Activated T-cell treated with anti-CD3 and anti-CD28 coated beads, Interleukin-2, amount 50 U/mL, for 48 hours (primary cell): ENCODE data around the gene ZNF195.
"Not testable (repeated sequence)": the region's sequence is repeated elsewhere in the genome, so short reads cannot be mapped to it uniquely, and the experiment has no call there.

Experiments used
- DNase-seq, 2 experiments: peaks; one replicate each; pipeline ENCODE4 v3.0.0-alpha.2; 2020

The ZNF195 gene

DNA sequence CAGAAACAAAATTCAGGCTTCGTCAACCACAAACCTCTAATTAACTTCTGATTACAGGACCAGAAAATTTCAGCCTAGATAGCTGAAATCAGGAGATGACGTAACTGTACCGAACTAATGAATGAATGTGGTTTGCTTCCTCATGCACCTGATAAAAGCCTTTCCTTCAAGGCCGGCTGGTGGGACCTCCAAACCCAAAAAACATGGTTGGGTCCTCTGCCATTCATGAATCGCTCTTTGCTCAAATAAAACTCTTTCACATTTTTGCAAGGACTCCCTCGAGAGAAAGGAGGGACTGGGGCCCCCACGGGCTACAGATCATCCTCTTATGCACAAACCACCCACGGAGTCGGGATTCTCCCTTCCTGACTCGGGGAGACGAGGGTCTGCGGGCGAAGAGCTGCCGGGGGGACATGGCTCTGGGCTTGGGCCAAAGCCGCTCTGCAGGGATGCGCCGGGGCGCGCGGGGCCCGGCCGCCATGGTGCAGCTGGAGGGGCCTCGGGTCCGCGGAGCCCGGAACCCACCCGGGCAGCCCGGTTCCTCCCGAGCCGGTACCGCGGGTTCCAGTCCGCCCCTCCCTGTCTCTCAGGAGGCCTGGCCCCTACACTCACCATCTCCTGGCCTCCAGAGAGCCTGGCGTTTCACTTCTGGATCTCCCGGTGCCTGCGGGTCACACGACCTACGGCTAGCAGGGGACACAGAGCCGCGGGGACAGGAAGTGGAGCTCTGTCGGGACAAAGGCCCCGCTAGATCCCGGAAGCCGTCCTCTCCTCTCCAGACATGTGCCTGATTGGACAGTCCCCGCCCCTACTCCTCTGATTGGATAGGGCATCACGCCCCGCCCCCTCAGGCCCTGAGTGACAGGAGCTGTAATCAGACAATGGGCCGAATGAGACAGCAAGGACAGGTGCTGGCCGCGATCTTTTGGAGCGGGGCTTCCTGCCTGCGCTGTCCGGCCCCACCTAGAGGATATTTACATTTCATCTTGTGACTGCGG lies at the start of gene ZNF195:
Gene ZNF195, minus strand, starts transcription at position 721 of the 998 bp plus-strand sequence. Its CDS starts 106 bp downstream, at position 615.
- DNase-seq, result peak; percentile 99 to 100

DNA sequence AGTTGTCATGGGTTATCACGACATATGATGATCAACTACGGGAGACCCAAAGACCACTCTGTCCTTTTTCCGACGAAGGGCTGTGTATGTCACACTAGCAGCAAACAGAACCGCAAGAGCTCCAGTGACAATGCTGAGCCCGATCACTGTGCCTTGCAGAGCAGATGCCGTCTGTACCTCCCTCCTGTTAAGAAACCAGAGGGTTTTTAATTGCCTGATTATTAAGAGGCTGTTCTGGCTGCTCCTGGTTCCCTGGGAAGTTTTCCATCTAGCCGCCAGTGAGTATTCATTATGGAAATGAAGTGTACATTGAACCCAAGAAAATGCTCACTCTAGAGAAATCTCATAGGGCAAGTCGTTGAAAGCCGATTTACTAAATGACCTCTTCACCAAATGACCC lies 49.1 kb upstream of the ZNF195 start:
- DNase-seq, result not testable (repeated sequence)

DNA sequence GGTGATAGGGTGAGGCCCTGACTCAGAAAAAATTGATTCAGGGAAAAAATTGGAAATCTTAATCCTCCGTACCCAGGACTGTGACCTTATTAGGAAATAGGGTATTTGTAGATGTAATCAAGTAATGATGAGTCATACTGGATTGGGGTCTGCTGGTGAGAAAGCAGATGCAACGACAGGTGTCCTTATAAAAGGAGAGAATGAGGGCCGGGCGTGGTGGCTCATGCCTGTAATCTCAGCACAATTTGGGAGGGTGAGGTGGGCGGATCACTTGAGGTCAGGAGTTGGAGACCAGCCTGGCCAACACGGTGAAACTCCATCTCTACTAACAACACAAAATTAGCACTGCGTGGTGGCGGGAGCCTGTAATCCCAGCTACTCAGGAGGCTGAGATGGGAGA lies 47.6 kb upstream of the ZNF195 start:
- DNase-seq, result not testable (repeated sequence)

DNA sequence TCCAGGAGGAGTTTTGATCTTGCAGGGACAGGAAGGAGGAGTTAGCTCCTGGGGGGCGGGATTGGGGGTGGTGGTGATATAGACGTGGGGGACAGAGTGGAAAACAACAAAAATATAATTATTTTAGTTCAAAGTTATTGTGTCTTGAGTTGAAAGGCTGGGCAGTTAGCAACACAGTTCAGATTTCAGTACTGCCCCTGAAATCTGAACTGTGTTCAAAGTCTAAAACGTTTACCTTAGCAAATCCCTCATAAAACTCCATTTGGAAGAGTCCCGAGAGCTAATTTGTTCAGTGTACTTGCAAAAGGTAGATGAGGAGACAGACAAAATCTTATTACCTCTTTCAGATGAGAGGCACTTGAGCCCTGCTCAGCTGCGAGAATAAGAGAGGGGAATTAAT lies 45.0 kb upstream of the ZNF195 start:
- not testable (repeated sequence) for DNase-seq

DNA sequence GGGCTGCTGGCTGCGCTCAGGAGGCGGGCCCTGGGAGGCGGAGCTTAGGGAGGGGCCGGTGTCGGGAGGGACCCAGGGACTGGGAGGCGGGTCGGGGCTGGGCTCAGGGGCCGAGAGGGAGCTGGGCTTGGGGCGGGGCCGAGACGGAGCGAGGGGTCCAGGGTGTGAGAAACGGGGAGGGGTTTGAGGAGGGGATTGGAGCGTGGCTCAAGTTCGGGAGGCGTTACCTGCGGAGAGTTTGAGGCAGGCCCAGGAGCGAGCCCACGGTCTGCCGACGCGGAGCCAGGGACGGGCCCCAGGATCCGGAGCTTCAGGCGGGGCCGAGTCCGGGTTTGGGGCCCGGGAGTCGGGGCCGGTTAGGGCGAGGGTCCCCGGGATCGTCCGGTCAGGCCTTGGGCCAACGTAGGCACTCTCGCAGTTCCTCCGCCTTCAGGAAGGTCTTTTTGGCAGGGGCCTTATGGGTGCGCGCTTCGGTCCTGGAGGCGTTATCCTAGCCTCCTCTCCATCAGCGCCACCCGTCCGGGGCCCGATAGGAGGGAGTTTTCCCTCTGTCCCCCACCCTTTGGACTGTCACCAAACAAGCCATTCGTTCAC lies 44.3 kb upstream of the ZNF195 start:
- DNase-seq, result not testable (repeated sequence)

DNA sequence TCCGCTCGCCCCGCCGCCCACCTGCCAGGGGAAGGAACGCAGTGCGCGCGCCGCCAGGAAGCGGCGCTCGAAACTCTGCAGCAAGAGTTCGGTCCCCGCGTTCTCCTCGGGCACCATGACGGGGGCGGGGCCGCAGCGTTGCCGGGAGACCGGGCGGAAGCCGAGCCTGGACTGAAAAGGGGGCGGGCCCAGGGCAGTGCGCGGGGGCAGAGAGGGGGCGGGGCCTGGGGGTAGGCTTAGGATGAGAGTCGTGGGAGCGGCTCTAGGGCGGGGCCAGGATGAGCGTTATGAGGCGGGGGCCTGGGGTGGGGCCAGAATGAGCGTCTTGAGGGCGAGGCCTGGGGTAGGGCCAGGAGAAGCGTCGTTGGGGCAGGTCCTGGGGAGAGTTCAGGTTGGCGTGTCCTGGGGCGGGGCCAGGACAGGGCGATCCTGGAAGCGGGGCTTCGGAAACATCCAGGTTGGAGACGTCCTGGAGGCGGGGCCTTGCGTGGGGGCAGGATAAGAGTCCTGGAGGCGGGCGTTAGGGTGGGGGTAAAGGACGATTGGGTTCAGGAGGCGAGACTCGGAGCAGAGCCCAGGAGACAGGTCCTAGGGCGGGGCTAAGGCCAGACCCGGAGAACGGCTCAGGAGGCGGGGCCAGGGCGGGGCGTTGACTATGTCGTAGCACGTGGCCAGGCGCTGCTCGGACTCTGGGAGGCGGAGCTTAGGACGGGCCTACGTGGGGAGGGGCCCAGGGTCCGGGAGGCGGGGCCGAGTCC lies 43.6 kb upstream of the ZNF195 start:
- peak; percentile 99 for DNase-seq

DNA sequence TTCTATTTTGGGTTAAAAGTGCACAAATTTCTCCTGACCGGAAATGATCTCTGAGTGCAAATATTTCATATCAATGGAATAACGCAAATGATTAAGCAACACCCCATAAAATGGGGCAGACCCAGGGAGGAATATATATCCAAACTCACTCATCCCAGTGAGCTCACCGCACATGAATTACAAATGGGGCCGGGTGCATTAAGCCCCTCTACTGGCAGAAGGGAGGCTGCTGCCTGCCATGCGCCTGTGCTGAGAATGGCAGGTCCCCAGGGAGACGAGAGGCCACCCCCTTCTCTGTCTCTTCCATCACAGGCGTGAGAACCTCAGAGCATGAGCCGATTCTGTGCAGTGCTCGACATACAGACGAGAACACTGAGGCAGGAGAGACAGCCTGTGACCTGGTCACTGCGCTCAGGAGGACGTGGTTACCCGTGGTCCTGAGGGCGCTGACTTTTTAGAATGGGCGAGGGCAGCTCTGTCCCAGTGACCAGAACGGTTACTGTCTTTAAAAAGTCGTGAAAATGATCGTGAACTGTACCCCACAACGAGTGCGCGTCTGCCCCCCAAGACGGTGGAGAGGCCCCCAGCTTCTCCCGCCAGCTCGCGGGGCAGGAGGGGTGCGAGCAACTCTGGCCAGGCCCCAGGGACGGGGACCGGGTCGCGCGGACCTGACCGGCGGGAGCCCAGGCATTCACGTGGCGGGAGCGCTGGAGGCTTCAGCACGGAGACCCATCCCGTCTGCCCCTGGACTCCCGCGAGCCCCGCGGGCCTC lies 42.8 kb upstream of the ZNF195 start:
- peak in 1 of 2 experiments; percentile 46 for DNase-seq

DNA sequence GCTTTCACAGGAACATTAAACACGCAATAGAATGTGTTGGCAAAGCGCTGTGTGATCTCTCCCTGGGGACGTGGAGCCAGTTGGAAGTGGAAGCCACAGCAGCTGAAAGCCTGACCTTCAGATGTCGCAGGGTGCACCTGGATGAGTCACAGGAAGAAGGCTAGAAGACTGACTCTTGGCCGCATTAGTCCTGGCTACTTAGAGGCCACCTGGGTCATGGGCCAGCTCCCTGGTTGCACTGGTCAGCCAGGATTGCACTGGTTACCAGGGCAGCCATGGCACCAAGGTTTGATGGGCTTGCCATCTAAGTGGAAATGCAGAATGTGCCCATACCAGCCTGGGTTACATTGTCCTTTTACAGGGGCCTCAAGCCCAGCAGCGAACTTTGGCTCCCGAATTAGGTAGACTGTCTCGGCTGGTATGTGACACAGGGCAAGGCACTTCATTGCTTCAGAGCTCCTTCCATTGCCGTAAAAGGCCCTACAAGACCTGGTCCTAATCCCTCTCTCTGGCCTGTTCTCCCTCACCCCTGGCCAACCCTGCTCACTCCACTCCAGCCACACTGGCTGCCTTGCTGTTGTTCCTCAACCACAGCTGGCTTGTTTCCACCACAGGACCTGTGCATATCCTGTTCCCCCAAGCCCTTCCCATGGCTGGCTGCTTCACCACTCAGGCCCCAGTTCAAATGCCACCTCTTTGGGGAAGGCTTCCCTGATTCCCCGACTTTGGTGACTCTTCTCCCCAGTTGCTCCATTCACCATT lies 41.5 kb upstream of the ZNF195 start:
- DNase-seq, result not testable (repeated sequence)

DNA sequence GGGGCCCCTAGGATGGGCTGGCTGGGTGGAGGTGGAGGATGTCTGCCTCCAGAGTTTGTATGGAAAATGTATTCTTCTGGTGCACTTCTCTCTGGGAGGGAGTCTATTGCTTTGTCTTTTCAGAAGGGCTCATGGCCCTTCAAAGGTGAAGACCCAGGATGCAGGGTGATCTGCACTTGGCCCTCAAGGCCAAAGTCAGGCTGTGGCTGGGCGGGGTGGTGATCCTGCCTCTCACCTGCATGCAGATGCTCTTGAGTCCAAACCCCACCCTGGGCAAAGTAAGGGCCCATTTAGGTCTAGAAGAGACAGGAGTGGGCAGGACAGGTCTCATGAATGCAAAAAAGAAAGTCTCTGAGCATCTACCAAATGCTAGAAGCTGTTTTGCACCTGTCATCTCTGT lies 40.5 kb upstream of the ZNF195 start:
- not testable (repeated sequence) for DNase-seq

DNA sequence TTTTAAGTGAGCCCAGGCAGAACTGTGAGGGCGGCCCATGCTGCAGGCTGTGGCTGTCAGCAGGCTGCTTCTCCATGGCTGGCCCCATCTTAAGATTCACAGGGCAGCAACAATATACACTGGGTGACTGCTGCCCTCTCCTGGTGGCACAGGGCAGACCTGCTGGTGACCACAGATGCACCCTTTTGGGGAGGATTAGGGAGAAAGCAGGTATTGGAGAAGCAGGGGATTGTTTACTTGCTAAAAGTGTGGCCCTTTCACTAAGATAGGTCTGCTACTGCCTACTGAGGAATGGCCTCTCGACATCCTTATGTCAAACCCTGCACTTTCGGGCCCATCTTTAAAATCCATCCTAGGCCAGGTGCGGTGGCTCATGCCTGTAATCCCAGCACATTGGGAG lies 38.1 kb upstream of the ZNF195 start:
- DNase-seq, result peak; percentile 71 to 74

DNA sequence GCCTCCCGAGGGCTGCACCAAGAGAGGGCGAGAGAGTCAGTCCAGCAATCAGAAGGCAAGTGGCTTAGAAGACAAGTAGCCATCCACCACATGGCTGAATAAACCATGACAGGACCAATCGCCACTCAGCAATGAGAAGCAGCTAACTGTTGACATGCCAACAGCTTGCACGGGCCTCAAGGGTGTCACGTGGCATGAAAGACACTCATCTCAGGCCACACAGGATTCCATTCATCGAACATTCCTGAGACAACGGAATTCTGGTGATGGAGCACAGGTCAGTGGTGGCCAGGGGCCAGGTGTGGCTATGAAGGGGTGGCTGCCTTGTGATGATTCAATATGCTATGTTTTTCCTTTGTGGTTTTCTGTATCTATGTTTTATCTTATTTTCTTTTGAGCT lies 36.4 kb upstream of the ZNF195 start:
- DNase-seq, result not testable (repeated sequence)

DNA sequence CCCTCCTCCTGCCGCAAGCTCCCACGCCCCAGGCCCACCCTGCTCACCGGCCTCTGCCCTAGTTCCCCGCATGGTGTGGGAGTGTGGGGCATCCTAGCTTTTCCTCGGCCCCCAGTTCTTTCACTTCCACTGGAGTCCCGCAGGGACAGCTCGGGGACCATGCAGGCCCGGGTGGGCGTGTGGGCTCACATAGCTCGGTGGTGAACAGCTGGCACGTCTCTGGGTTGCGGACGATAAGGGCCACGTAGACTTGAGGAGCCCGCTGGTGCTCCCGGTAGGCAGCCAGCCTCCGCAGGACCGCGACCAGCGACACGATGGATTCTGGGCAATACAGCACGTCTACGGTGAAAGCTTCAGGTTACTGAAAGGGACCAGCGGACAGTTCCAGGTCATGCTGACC lies 34.7 kb upstream of the ZNF195 start:
- not testable (repeated sequence) for DNase-seq

DNA sequence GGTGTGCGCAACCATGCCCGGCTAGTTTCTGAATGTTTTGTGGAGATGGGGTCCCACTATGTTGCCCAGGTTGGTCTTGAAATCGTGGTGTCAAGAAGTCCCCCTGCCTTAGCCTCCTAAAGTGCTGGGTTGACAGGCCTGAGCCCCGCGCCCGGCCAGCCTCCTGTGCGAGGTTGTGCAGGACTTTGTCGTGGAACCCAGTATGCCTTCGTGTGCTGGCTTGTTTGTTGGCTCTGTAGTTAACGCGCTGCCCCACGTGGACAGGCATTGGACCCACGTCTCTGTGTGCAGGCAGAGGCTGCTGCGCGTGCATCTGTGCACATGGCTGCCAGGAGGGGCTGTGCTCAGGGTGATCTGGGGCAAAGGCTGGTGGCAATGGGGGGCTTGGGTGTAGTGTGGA lies 33.9 kb upstream of the ZNF195 start:
- no peak for DNase-seq

DNA sequence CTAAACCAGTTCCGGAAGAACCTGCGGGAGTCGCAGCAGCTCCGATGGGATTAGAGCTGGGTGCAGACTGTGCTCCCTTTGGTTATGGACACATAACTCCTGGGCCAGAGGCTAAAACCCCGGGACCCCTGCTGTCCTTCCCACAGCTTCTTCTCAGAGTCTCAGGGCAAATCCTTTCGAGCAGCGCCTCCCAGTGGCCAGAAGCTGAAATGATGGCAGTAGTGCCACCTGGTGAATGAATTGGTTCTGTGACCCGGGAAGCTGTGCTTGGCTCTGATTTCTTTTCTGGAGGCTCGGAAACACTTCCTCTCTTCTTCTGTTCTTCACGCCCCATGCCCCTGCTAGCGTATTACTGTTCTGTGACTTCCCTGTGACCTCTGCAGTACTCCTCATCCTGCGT lies 29.8 kb upstream of the ZNF195 start:
- peak; percentile 86 to 90 for DNase-seq

DNA sequence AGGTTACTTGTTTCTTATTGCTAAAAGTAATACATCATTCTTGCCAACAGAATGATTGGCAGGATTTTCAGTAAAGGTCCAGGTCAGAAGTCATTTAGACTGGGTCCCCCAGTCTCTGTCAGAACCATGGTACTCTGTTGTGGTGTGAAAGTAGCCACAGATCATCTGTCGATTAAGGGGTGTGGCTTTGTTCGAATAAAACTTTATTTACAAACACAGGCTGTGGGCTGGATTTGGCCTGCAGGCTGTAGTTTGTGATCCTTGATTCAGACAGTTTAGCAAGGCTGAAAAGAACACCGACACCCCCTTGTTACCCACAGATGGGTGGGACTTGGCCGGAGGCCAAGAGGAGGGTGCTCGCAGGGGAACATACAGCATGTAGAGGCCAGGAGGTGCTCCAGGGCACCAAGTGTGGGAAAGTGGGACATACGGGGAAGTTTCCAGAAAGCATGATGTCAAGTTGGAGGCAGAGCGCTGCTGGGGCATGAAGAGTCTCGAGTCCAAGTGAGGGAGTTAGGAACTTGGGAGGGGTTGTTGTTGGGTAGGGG lies 29.2 kb upstream of the ZNF195 start:
- not testable (repeated sequence) for DNase-seq

DNA sequence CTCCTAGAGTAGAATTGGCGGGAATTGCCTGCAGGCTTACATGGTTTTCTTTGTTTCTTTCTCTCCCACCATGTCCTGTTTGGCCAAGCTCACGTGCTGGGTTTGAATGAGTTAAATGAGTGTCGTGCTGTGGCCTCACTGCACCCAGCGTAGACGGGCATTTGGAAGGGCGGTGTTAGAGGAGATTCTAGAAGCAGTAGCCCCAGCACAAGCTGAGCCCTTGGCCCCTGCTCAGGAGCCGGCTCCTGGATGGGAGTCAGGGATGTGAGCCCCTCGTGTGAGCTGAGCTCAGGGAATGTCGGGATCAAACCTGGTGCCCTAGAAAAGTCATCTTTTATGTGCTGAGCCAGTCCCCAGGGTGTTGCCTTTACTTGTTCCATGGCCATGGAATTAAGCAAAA lies 28.0 kb upstream of the ZNF195 start:
- DNase-seq, result not testable (repeated sequence)

DNA sequence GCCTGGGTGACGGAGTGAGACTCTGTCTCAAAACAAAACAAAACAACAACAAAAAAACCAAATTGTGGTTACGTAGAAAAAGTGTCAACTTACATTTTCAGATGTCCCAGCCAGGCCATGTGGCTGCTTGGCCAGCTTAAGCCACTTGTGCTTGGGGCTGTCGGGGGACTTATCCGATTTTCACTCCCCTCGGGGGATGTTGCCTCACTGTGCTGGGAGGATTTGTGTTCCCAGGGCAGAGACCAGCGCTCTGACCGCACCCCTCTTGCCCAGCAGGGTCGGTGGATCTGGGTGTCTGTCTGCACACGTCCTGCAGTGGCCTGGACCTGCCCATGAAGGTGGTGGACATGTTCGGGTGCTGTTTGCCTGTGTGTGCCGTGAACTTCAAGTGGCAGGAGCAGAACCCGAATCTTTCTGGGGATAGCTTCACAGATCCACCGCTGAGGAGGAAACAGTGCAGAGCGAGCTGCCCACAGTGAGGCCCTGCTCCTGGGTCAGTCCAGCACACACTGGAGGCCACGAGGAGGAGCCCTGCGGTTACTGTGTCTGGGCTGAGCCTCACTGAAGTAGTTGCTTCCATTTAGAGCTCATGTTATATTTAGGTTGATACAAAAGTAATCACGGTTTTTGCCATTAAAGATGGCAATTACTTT lies 27.4 kb upstream of the ZNF195 start:
- not testable (repeated sequence) for DNase-seq

DNA sequence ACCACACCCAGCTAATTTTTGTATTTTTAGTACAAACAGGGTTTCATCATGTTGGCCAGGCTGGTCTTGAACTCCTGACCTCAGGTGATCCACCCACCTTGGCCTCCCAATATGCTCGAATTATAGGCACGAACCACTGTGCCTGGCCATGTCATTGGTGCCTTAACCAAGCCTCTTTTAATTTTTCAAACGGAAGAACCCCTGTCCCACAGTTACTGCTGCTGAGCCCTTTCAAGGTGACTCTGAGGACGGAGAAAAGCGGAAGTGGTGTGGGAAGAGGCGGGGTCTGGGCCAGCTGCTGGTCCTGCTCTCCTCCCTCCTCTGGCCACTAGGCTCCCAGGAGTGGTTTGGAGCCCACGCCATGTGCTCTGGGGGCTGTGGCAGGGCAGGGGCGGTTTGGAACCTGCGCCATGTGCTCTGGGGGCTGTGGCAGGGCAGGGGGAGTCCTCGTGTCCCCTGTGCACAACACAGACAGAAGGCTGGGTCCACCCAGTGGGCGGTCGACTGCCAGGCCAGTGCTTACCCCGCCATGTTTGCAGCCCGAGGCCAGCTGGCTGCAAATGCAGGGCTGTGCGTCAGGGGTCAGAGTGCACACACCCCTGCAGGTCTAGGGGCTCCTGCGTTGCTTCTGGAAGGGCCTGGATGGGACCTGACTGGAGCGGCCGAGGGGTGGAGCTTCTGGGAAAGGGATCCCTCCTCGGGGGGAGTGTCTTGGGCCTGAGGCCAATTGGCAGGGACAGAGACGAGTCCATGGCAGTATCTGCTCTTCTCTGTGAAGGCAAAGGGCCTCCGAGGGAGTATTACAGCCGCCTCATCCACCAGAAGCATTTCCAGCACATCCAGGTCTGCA lies 25.4 kb upstream of the ZNF195 start:
- not testable (repeated sequence) for DNase-seq

DNA sequence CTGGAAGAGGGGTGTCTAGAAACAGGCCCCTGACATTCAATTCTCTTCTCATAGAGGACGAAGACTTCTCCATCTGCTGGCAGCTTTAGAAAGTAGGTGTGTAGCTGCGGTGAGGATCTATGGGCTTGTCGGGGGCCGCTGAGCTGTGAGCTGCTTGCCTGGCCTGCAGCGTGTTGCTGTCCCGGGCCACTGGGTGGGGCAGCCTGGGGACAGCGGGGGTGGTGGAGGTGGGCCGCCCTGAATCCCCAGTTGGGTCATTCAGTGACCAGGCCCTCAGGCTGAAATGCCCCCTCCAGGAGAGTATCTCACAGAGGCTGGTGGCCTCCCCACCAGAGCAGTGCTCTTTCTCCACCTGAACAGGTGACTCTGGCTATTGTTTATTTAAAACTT lies 23.9 kb upstream of the ZNF195 start:
- DNase-seq, result not testable (repeated sequence)
